ENCODE results near the gene FTL. TPM values are rescaled to one million over a fixed set of nuclear protein-coding genes. Genes with fewer than 3 reads are reported as not detected.

FTL gene
- total RNA-seq, 2 donors from 2014 or later = 1,784 to 3,181 TPM

GRCh38 chr19:49016067-49016839, 51.1 kb downstream of the FTL start:
- no peak overlapping the region for H3K9ac ChIP-seq (ENCODE audit: extremely low read depth, low read length, poor library complexity, severe bottlenecking)
- Mint-ChIP-seq H3K9me3 (no peaks in the 10 kb centered on the region), H3K27ac (no peak overlapping the region), H3K4me3 (no peak overlapping the region), H3K36me3 (ENCODE audit: low read depth) (peaks cover 31% of the 10 kb centered on the region), H3K4me1 (peaks cover 7% of the 10 kb centered on the region), H3K27me3 (ENCODE audit: insufficient read depth) (peaks cover 33% of the 10 kb centered on the region)
- WGBS, 2 experiments (ENCODE audit: insufficient coverage in 1 of 2, insufficient read length in 1 of 2) = 93% methylated on average over 24 of the region's 29 CpGs; no CpG with 5 or more reads in 1 of the 2 experiments
- H3K9me3 ChIP-seq (ENCODE audit: control insufficient read depth, low read length) = no peaks in the 10 kb centered on the region
- H3K27me3 ChIP-seq (ENCODE audit: control insufficient read depth, insufficient read depth, low read length, poor library complexity, severe bottlenecking) = peaks cover 12% of the 10 kb centered on the region
- no peak for TF ChIP-seq CTCF (conservative IDR thresholded peaks at IDR 0.05)
- no peak for DNase-seq
- peaks cover 10% of the 10 kb centered on the region for H3K36me3 ChIP-seq (ENCODE audit: control insufficient read depth, insufficient read depth, low read length)
- H3K27ac ChIP-seq (ENCODE audit: low read depth, low read length) = no peak overlapping the region
- no peaks in the 10 kb centered on the region for H3K4me1 ChIP-seq (ENCODE audit: control insufficient read depth, insufficient read depth, low read length)
- H3K4me3 ChIP-seq (ENCODE audit: low read length) = no peak overlapping the region

Small RNAs within 50 kb of the gene (microRNA-seq; reads per million reads assigned to microRNA genes)
- not detected for gene MIR6798 (ENCODE audit: borderline microRNAs expressed)

Other genes with a start within 250 kb of the FTL start
- gene MAMSTR, start 245.6 kb upstream of the FTL start, total RNA-seq = 1 to 10 TPM; 1.9 to 2.3 TPM
- gene RASIP1, start 224.7 kb upstream of the FTL start, total RNA-seq = 1 to 10 TPM; 3.4 to 5.2 TPM
- under 1 TPM; 0.22 to 0.80 TPM for gene IZUMO1, start 218.4 kb upstream of the FTL start, total RNA-seq
- 1 to 10 TPM; 5.4 to 6.3 TPM for gene FUT1, start 212.7 kb upstream of the FTL start, total RNA-seq
- not detected for gene FGF21, start 209.8 kb upstream of the FTL start, total RNA-seq
- gene BCAT2, start 154.3 kb upstream of the FTL start, total RNA-seq = 100 to 1,000 TPM in 1 of 2 donors, 10 to 100 TPM in 1; 84.8 to 101 TPM
- 10 to 100 TPM; 43.0 to 81.0 TPM for gene HSD17B14, start 128.8 kb upstream of the FTL start, total RNA-seq
- gene PLEKHA4, start 96.7 kb upstream of the FTL start, total RNA-seq = 1 to 10 TPM; 6.6 to 7.0 TPM
- gene PPP1R15A, start 92.9 kb upstream of the FTL start, total RNA-seq = 10 to 100 TPM; 41.5 to 45.0 TPM
- 1 to 10 TPM; 1.2 to 2.1 TPM for gene TULP2, start 66.6 kb upstream of the FTL start, total RNA-seq
- gene NUCB1, start 65.0 kb upstream of the FTL start, total RNA-seq = 100 to 1,000 TPM; 177 to 222 TPM
- 1 to 10 TPM in 1 of 2 donors, under 1 TPM in 1; 0.44 to 2.3 TPM for gene DHDH, start 31.6 kb upstream of the FTL start, total RNA-seq
- gene BAX, start 10.4 kb upstream of the FTL start, total RNA-seq = 100 to 1,000 TPM; 172 to 184 TPM
- gene GYS1, start 28.0 kb downstream of the FTL start, total RNA-seq = 10 to 100 TPM; 63.5 to 69.1 TPM
- 100 to 1,000 TPM; 101 to 112 TPM for gene RUVBL2, start 28.6 kb downstream of the FTL start, total RNA-seq
- under 1 TPM in 1 of 2 donors, not detected in 1; 0.59 TPM for gene LHB, start 51.8 kb downstream of the FTL start, total RNA-seq
- gene CGB3, start 59.0 kb downstream of the FTL start, total RNA-seq = not detected
- under 1 TPM in 1 of 2 donors, not detected in 1; 0.57 TPM for gene CGB2, start 66.6 kb downstream of the FTL start, total RNA-seq
- gene CGB1, start 71.6 kb downstream of the FTL start, total RNA-seq = not detected
- under 1 TPM in 1 of 2 donors, not detected in 1; 0.44 TPM for gene CGB5, start 78.5 kb downstream of the FTL start, total RNA-seq
- not detected for gene CGB8, start 83.8 kb downstream of the FTL start, total RNA-seq
- 1 to 10 TPM; 1.5 to 2.9 TPM for gene CGB7, start 92.4 kb downstream of the FTL start, total RNA-seq
- gene NTF4, start 99.5 kb downstream of the FTL start, total RNA-seq = 1 to 10 TPM; 5.0 to 8.9 TPM
- gene KCNA7, start 107.4 kb downstream of the FTL start, total RNA-seq = under 1 TPM in 1 of 2 donors, not detected in 1; 0.07 TPM
- gene SNRNP70, start 120.1 kb downstream of the FTL start, total RNA-seq = 100 to 1,000 TPM; 284 to 292 TPM
- gene LIN7B, start 149.1 kb downstream of the FTL start, total RNA-seq = 10 to 100 TPM in 1 of 2 donors, 1 to 10 TPM in 1; 9.5 to 14.9 TPM
- gene C19orf73, start 153.8 kb downstream of the FTL start, total RNA-seq = 1 to 10 TPM; 1.9 to 2.5 TPM
- 10 to 100 TPM in 1 of 2 donors, 1 to 10 TPM in 1; 7.4 to 16.5 TPM for gene PPFIA3, start 154.2 kb downstream of the FTL start, total RNA-seq
- 1 to 10 TPM in 1 of 2 donors, under 1 TPM in 1; 0.57 to 3.9 TPM for gene HRC, start 190.1 kb downstream of the FTL start, total RNA-seq
- 10 to 100 TPM; 22.0 to 33.3 TPM for gene TRPM4, start 192.5 kb downstream of the FTL start, total RNA-seq

Measured in endodermal cell (in vitro differentiated cells).